Measurements from ENCODE around the gene FAM200C.

The FAM200C gene

DNA sequence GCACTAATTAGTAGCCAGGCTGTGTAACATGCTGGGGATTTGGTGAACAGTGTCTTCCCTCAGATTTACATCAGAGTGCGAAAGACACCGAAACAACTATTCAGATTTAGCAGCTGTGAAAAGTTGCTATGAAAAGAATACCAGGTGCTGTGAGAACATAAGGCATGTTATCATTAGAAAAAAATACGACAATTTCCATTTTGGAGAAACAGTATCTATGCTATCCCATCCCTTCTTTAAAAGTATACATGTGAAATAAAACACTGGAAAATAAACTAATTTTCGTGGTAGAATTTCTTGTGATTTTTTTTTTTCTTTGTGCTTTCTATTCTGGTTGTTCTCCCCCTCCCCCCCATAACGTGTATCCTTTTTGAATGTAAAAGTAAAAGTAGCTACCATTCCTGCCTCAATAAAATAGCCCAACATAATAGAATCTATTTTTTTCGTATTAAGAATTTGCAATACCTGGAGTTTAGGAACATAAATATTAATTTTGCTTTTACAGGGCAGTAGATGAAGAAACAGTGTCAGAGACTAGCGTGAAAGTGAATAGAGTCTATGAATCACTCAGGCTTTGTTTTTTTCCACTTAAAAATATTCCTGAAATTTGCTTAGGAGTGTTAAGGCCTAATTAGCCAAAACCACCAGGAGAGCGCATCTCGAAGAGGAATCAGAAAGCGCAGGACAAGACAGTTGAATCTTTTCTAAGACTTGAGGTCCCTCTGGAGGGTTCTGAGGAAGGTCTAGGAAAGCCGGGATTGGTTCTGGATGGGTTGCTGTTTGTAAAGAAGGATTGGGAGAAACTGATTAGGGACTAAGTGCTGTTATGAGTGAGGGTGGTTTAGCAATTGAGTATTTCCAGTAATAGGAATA, 19.8 kb upstream of the FAM200C start:
- DNase-seq (ENCODE audit: low read depth) = no peak

DNA sequence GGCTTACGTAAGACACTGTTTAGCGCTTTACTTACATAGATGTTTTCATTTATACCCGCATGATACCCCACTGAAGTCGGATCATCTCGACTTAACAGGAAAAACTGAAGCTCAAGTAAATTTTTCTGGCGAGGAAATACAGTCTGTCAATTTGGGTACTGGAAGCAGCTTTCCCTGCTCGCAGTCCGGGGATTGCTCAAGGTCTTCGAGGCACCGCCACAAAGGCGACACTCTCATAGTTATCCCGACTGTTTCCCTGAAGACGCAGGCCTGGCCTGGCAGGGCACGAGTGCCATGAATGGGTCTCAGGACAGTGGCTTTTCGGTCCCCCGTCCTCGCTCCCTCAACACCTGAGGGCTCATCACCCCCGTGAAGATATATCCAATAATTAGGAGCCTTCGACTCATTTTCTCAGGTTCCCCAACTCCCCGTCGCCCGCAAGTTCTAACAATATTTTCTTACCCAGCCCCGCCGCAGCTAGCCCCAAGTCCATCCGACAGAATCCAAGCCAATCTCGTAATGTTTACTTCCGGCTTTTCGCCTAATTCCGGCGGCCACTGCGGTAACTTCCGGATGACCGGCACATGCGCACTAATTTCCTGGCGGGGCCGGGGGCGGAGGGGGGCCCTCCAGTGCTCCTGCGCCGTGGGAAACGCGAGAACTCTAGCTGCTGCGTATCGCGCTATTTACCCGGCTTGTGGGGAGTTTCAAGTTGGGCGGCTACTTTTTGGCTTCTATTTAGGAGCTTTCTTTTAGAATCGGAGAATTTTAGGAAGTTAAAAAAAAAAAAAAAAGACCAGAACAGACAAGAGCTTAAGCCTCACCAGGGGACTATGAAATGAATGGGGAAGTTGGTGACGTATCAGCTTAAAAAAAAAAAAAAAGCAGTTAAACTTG, 19.0 kb upstream of the FAM200C start, which contains the start of gene SLU7:
TSS of gene SLU7 (minus strand) at position 521 of the 897 bp plus-strand sequence. CDS start 3,787 bp downstream, outside the sequence.
- peak; percentile 90 for DNase-seq (ENCODE audit: low read depth)

DNA sequence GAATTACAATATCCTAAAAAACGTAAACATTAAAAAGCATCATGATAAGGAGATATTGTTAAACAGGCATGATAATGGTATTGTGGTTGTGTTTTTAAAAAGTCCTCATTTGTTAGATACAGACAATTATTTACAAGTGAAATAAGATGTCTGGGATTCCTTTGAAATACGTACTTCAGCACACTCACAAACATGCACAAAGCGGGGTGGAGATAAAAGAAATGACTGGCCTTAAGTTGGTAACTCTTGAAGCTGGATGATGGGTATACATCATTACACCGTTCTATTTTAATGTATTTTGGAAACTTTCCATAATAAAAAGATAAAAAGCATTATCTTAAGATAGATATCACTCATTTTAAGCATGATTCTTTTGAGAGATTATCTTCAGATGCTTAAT, 1.0 kb downstream of the FAM200C start:
- no peak for DNase-seq (ENCODE audit: low read depth)

DNA sequence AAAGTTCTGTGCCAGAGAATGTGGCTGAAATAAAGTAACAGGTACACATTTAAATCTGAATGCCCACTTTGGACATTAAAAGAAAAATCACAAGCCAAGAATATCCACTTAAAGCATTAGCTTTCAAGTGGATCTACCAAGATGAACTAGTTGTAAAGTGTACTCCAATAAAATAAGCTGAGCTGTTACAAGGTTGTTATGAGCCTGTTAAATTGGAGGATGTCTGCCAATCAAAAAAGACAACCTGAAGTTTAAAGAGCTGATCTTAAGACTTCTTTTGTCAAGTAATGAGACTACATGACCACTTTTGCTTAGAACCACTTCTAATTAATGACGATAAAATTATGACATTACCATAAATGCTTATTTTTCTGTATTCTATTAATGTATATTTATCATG, 2.4 kb downstream of the FAM200C start:
- no peak for DNase-seq (ENCODE audit: low read depth)

DNA sequence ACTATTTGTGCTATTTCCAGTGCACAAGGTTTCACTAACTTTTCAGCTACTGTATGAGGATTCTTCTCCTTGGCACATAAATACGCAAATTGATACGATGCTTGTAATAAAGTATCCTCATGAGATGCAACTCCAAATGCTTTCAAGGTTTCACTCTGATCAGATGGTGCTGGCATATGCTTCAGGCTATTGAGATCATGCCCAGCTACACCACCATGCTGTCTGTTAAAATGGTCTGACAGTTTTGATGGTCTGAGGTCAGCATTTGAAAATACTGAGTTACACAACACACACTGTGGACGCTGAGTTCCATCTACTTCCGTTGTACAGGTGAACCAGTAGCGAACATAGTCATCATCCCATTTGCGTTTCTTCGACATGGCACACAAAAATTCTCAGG, 4.7 kb downstream of the FAM200C start:
- no peak for DNase-seq (ENCODE audit: low read depth)

DNA sequence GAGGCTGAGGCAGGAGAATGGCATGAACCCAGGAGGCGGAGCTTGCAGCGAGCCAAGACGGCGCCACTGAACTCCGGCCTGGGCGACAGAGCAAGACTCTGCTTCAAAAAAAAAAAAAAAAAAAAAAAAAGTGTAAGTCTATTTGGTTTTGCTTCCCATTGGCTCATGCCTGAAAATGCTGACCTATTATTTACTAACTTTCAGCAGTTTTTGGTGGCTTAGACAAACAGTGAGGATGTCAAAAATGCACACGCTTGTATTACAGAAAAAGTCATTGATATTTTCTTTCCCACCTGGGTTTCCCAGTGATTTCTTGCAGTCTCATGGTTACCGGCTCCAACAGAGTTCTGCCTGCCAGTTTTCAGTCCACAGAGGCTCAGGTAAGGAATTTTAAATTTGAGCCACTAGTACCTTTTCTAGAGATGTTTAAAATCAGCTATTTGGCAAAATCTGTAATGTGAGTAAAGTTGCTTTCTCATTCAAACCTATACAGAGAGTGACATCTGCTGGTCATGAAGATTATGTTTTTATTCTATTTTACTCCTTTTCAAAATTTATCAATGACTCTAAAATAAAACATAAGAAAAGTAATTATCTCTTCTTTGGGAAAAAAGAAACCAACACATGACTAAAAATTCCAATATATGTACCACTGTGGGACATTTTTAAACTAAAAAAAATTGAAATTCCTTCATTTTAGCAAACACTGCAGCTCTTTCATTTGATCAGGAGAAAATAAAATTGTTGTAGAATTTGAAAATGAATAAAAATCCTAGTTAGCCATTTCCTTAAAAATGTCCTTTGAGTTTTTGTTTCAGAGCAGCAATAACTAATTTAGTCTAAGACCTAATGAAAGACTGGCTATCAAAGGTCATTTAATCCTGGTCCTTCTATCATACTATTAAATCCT, 8.8 kb downstream of the FAM200C start:
- DNase-seq (ENCODE audit: low read depth) = no peak

DNA sequence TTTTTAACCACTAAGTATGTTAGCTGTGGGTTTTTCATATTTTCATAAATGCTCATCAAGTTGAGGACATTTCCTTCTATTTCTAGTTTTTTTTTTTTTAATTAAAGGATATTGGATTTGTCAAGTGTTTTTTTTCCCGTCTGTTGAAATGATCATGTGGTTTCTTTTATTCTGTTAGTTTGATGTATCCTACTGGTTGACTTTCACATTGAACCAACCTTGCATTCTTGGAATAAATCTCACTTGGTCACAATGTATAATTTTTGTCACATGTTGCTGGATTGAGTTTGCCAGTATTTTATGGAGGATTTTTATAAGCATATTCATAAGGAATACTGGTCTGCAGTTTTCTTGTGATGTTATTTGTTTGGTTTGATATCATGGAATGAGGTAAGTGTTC, 12.4 kb downstream of the FAM200C start:
- no peak for DNase-seq (ENCODE audit: low read depth)

DNA sequence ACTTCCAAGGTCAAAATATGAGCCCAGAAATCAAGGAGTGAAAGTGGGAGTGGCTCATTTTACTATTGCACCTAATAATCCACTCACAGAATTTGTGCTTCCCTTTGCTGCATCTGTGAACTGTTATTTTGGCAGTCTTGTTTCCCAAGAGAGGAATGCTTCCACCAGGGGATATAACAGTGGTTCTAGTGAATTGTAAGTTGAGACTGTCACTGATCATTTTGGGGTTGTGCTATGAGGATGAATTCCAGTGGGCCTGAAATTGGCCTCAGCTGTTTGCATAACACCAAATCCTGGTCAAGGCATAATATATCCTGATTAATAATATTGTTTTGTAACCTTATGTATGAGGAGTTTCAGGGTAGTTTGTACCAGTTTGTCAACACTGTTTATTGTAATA, 14.4 kb downstream of the FAM200C start:
- DNase-seq (ENCODE audit: low read depth) = no peak

DNA sequence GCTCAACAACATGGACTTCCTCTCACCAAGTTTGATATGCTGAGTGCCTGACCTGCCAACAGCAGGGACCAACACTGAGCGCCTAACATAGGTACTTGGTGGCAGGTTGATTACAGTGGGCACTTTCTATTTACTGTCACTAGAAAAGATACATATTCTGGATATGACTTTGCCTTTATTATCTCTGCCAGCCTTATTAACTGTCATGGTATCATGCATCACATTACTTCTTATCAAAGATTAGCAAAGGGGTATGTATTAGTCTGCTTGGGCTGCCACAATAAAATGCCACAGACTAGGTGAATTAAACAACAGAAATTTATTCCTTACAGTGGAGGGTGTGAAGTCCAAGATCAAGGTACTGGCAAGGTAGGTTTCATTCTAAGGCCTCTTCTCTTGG, 15.2 kb downstream of the FAM200C start:
- no peak for DNase-seq (ENCODE audit: low read depth)

DNA sequence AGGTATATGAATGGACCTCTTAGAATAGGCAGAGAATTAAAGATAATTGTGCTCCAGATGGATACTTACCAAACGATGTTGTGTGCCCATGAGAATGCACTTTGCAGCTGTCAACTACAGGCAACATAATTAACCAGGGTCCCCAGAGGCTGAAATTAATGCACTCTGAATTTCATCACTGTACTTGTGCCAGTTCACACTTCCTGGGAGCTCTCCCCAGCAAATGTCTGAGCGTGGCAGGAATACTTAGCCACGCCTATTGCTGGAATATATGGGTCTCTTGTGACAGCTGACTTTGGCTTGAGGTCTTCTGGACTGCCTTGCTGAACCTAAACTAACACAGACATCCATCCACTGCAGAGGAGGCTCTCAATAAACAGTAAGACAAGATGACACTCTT, 17.5 kb downstream of the FAM200C start:
- DNase-seq (ENCODE audit: low read depth) = no peak

DNA sequence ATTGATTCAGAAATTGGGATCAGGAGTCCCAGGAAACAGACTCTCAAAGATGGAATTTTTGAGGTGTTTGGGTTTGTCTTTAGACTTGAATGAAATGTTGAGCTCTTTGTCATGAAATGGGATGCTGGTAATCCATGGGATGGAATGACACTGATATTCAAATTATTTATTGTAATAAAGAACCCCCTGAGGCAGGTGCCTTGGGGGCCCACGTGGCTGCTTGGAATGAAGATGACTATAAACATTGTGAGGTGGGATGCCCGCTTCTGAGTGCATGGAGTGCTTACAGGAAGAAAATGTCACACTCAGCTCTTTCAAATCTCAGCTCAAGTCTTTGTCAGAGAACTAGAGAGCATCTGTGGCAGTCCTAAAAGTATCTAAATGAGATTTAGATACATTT, 19.8 kb downstream of the FAM200C start:
- DNase-seq (ENCODE audit: low read depth) = no peak

DNA sequence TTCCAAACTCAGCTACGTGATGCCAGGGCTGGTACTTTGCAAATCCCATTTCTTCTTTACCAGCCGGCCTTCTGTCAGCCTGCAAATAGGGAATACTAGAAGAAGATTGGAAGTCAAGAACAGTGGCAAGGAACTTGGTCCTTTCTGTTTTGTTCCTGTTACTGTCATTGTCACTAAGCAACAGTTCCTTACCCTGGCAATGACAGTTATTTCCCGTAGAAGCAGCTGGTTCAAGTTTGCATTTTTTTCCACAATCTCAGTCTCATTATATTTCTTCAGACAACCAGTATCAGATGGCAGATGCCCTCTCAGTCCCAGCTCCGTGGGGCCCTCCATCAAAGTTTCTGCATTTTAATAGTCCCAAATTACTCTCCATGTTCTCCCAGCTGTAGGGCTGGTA, 20.3 kb downstream of the FAM200C start:
- no peak for DNase-seq (ENCODE audit: low read depth)

DNA sequence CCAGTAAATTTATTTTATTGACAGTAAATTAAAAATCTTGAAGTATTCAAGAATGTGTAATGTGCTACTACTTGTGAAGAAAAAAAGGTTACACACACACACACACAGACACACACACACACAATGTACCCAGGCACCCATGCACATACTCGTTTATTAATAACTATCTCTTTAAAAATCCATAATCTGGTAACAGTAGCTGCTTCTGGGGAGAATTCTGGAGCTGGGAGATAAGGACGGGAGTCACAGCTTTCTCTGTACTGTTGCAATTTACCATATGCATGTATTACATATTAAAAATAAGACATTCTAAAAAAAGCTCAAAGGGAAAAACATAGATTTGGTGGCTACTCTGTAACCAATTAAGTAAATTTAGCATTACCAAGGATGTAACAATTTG, 21.5 kb downstream of the FAM200C start:
- no peak for DNase-seq (ENCODE audit: low read depth)

DNA sequence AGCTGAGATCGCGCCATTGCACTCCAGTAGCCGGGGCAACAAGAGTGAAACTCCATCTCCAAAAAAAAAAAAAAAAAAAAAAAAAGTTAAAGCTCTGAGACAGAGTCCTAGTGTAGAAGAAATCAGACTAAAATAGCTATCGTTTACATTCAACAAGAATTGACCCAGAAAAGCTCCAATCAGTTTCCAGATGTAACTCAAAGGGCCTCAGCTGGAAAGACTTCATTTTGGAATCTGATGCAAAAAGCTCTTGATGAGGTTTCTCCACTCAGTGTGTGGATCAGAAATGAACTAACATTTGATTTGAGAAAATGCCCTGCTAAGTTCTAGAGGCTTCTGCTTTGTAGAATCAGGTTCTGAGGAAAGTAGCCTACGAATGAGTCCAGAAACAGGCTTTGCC, 22.2 kb downstream of the FAM200C start:
- no peak for DNase-seq (ENCODE audit: low read depth)

DNA sequence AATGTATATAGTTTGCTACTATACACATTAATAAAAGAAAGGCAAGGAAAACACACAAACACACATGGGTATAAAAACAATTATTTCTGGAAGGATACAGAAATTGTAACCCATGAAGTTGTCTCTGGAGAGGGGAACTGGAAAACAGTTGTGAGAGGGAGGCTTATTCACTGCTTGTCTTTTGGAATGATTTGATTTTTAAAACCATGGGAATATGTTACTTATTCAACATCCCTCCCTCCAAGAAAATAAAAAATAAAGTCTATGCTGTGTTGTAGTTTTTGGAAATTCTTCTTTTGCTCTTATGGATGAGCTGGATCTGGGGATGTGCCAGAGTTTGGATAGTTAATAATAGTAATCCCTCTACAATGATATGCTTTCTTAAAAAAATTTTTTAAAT, 23.4 kb downstream of the FAM200C start:
- DNase-seq (ENCODE audit: low read depth) = no peak

DNA sequence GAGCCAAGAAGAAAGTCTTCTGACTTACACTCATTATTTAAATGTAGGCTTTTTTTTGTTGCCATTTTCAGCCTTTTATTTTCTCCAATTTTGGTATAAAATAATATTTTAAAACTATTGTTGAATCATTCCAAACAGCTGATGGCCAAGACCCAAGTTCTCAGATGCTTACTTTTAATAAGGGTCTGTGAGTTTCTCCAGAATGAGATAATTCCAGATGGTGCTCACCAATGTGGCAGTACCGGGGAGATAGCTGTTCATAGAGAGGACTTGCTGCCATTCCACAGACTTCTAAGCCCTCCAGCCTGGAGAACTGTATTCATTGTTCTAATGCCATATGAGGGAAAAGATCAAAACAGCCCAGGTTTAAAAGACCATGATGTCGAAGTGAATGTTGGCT, 24.2 kb downstream of the FAM200C start:
- no peak for DNase-seq (ENCODE audit: low read depth)

DNA sequence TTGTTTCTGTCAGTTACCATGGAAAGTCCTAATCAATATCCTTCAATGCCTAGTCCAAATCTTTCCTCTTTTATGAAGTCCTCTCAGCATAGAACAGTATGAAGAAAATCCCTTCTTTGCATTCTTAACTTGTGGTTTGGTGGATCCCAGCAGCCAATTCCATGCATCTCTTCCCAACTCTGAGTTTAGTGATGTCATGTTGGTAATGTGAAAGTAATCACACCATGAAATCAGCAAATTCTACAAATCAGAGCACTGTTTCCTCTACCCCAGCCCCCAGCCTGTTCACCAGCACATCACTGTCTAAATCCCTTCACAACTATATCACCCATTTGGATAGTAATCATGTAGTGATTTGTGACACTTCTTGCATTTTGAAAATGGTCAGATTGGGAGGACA, 24.7 kb downstream of the FAM200C start:
- DNase-seq (ENCODE audit: low read depth) = no peak

DNA sequence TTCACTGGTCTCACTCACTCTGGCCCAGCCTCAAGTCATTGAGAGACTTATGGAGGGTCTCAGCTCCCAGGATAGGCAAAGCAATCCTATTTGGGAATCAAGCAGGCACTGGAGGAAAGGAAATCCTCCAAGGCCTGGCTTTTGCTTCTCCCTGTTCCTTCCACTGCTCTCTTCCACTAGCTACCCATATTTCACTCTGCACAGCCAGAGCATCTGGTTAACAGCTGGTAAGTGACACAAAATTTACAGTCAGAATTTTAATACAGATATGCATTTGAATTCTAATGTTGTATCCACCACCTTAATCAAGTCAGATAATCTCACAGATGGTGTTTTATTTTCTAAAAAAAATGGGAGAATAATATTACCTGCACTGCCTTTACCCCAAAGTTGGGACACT, 28.6 kb downstream of the FAM200C start:
- no peak for DNase-seq (ENCODE audit: low read depth)

DNA sequence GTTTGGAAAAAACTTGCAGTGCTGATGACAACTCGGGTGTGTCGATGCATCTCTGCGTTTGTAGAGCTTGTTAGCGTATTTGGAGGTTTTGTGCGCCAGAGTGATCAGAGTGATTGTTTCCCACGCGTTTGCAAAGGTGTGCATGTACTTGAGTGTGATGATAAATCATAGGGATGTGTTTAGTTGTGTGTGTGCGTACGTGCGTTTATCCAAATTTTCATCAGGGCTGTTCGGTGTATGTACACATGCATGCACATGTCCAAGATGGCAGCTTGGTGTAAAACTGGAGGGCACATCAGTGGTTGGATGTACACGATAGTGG, 29.2 kb downstream of the FAM200C start:
- DNase-seq (ENCODE audit: low read depth) = no peak

DNA sequence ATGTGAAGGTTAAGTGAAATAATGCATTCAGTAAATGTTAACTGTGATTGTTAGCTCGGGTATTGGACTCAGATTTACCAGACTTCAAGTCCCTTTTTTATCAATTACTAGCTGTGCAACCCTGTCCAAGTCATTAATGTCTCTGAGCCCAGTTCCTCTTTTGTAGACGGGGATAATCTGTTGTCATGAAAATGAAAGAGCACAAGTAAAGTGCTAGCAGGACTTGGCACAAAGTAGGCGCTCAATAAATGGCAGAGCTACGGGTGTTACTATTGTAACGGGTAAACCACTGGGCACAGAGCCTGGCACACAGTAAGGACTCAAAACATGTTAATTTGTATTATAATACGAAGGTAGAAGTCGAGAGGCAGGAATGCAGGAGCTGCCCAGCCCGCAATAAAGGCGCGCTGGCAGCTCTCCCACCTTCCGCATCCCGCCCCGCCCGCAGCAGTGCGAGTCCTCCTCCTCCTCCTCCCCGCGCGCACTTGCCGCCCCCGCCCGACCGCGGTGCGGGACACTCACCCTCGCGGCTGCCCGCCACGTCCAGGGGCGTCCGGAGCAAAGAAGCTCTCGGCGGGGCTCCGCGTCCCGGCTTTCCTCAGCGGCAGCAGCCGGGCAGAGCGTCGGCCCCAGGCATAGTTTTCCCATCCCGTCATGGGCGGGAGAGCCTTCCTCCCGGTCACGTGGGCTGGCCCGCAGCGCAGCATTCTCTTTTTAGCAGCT, 29.7 kb downstream of the FAM200C start, which contains the start of gene C1QTNF2:
TSS of gene C1QTNF2 (minus strand) at position 637 of the 723 bp plus-strand sequence. CDS start 15,615 bp downstream, outside the sequence.
- no peak for DNase-seq (ENCODE audit: low read depth)

DNA sequence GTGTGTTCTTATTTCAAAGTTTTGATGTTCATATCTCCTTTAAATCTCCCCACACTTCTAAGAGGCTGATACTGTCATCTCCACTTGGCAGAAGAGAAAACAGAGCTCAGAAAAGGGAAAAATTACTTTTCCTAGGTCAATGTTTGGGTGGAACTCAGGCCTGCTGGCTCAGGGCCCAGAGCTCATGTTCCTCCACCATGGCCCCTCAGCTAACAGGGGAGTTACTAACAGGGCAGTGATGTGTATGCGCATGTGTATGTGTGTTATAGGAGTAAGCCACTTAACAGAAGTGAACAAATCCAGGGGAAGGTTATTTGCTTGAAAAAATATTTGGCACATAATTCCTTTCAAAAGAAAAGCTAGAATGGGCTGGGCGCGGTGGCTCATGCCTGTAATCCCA, 32.0 kb downstream of the FAM200C start:
- no peak for DNase-seq (ENCODE audit: low read depth)
